Activated naive CD4-positive, alpha-beta T cell treated with anti-CD3 and anti-CD28 coated beads, Interleukin-2, amount 50 U/mL, for 72 hours (primary cell): ENCODE data around the gene COX7A2L. TPM values are rescaled to one million over a fixed set of nuclear protein-coding genes. Genes with fewer than 3 reads are reported as not detected.
"Not testable (repeated sequence)": the region's sequence is repeated elsewhere in the genome, so short reads cannot be mapped to it uniquely, and the experiment has no call there.

ENCODE experiments used
- ATAC-seq, 2 donors: fragments of 150-1000 bp; cut with Tn5 transposase; 2 replicates each; pipeline ENCODE4 v1.10.0; 2021; ENCODE audit warnings: mild to moderate bottlenecking in 2 of 2, moderate library complexity in 2 of 2
- DNase-seq, 2 donors: peaks; one replicate each; pipeline ENCODE4 v3.0.0; 2021 to 2022; ENCODE audit warnings: low spot score in 2 of 2
- H3K27ac Mint-ChIP-seq, 2 donors: one replicate each; pipeline ENCODE4 v1.8.0; 2022; ENCODE audit warnings: mild to moderate bottlenecking in 2 of 2, mixed read lengths in 2 of 2
- H3K36me3 Mint-ChIP-seq, 2 donors: one replicate each; pipeline ENCODE4 v1.8.0; 2022; ENCODE audit warnings: mixed read lengths in 2 of 2
- H3K9me3 Mint-ChIP-seq, 2 donors: one replicate each; pipeline ENCODE4 v1.8.0; 2022; ENCODE audit warnings: mixed read lengths in 2 of 2
- total RNA-seq, 2 donors: library from RNA; stranded (reverse); gene quantifications; one replicate each; pipeline ENCODE4 v1.2.3, GENCODE V29; 2022

Gene COX7A2L, protein sequence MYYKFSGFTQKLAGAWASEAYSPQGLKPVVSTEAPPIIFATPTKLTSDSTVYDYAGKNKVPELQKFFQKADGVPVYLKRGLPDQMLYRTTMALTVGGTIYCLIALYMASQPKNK
- total RNA-seq = 100 to 1,000 TPM in 1 of 2 donors, 10 to 100 TPM in 1; 82.8 to 122 TPM

DNA sequence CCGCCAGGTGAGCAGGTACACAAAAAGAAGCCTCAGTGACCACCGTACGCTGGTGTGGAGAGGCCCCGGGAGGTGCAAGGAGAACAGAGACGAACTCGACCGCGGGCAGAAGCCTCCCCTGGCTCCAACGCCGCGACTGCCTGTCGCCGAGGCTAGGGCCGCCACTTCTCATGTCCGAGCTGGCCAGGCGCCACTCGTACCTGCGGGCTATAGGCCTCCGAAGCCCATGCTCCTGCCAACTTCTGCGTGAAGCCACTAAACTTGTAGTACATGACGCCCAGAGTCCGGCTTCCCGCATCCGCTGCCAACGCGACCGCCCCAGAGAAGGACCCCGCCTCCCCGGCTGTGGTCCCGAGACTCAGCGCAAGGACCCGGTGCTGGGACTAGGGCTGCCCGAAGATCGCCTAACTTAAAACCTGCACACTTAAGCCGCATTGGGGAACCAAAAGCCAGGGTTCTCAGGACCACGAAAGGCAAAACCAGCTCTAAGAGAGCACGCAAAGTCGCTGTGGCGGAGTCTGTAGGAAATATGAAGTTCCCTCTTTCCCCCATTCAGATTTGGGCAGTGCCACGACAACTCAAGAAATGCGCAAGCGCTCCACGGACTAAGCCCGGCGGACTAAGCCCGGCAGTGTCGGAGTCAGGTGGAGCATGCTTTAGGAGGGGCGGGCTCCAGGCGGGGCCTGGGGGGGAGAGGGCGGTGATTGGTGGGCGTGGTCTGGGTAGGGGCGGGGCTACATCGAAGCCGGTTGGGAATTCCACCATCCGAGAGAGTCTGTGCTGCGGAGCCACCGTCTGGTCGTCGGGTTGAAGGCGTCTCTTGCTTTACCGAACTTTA is at the start of gene COX7A2L:
Gene COX7A2L, minus strand, starts transcription at position 328 of the 838 bp plus-strand sequence. Its CDS starts 56 bp downstream, at position 272.
- no peaks in the 10 kb centered on the region for H3K9me3 Mint-ChIP-seq
- H3K27ac Mint-ChIP-seq = peak within 1 kb of the TSS; percentile 95 to 97
- peak; percentile 91 to 95 for ATAC-seq
- peaks cover 13 to 18% of the 10 kb centered on the region in 2 donors for H3K36me3 Mint-ChIP-seq
- peak; percentile 91 to 96 for DNase-seq

DNA sequence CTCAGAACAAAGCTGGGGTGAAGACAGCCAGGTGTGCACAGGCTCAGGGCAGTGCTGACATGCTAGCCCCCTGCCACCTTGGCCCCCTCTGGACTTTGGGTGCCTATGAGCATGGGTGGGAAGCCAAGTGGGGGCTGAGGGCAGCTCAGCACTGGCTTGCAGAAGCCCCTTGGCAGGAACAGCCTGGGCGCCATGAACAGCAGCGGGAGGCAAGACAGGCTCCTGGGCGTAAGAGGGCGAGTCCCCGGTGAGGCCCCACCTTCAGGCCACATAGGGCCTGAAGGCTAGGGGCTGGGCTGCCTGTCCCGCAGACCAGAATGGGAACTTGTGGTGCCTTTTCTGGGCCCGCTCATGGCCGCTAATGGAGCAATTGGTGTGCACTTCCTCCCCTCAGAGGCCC is 47.0 kb upstream of the COX7A2L start:
- no peak overlapping the region for H3K27ac Mint-ChIP-seq
- ATAC-seq = no peak
- DNase-seq = no peak
- no peaks in the 10 kb centered on the region for H3K36me3 Mint-ChIP-seq
- peaks cover 0 to 6% of the 10 kb centered on the region in 2 donors for H3K9me3 Mint-ChIP-seq

DNA sequence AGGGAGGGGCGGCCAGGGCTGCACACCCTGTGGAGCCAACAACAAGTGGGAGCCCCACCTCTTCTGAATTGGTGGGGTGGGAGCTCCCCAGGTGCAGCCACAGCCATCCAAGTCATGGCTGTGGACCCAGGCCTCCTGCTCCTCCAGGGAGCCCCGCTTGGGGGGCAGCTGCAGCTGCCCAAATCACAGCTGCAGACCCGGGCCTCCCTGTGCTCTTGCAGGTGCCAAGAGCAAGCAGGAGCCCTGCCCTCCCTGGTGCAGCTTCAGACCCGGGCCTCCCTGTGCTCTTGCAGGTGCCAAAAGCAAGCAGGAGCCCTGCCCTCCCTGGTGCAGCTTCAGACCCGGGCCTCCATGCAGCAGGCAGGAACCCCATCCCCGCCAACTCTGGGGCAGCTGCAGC is 46.5 kb upstream of the COX7A2L start:
- Mint-ChIP-seq H3K27ac (no peak overlapping the region), H3K36me3 (no peaks in the 10 kb centered on the region), H3K9me3 (peaks cover 0 to 6% of the 10 kb centered on the region in 2 donors)
- DNase-seq (no peak), ATAC-seq (no peak)

DNA sequence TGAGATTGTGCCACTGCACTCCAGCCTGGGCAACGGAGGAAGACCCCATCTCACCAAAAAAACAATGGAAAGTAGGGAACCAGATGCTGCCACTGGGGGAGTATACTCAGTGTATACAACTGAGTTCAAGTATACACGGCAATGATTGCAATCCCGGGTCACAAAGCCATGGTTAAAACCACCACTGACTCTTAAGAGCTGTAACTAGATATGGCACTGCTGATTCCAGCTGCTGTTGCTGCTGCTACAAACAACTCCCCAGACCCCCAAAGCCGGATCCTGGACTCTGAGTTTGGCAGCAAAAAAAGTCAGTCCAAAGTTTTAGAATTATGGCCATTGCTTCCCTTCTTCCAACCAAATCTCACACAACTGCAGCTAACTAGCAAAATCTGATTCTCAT is 43.7 kb upstream of the COX7A2L start:
- Mint-ChIP-seq H3K9me3 (peaks cover 0 to 2% of the 10 kb centered on the region in 2 donors), H3K36me3 (no peaks in the 10 kb centered on the region), H3K27ac (no peak overlapping the region)
- ATAC-seq (no peak), DNase-seq (no peak)

DNA sequence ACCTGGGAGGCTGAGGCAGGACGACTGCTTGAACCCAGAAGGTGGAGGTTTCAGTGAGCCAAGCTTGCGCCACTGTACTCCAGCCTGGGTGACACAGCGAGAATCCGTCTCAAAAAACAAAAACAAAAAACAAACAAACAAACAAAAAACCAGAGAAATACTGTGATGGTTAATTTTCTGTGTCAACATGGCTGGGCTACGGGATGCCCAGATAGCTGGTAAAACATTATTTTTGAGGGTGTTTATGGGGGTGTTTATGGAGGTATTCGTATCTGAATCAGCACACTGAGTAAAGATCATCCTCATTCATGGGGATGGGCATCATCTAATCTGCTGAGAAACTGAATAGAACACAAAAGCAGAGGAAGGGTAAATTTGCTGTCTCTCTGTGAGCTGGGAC is 40.8 kb upstream of the COX7A2L start:
- Mint-ChIP-seq H3K36me3 (no peaks in the 10 kb centered on the region), H3K9me3 (no peaks in the 10 kb centered on the region), H3K27ac (no peak overlapping the region)
- DNase-seq = no peak
- no peak for ATAC-seq

DNA sequence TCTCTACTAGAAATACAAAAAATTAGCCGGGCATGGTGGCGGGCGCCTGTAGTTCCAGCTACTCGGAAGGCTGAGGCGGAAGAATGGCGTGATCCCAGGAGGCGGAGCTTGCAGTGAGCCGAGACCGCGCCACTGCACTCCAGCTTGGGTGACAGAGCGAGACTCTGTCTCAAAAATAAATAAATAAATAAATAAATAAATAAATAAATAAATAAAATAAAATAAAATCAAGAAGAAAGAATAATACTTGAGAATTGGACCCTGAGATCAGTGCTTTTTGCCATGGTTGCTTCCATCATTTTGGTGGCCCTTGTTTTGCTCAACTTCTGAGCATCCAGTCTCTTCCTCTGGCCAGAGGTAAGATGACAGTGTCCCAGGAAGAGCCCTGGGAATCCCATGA is 37.0 kb upstream of the COX7A2L start:
- H3K9me3 Mint-ChIP-seq, DNase-seq, ATAC-seq, H3K27ac Mint-ChIP-seq, H3K36me3 Mint-ChIP-seq: not testable (repeated sequence)

DNA sequence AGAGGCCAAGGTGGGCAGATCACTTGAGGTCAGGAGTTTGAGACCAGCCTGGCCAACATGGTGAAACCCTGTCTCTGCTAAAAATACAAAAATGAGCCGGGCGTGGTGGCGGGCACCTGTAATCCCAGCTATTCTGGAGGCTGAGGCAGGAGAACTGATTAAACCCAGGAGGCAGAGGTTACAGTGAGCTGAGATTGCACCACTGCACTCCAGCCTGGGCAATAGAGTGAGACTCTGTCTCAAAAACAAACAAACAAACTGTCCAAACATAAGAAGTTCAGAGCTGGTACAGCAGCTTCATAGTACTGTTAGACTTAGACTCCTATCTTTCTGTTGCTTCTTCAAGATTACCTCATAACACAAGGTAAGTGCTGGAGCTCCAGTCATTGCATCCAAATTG is 32.3 kb upstream of the COX7A2L start:
- H3K36me3 Mint-ChIP-seq, ATAC-seq, DNase-seq, H3K9me3 Mint-ChIP-seq, H3K27ac Mint-ChIP-seq: not testable (repeated sequence)

DNA sequence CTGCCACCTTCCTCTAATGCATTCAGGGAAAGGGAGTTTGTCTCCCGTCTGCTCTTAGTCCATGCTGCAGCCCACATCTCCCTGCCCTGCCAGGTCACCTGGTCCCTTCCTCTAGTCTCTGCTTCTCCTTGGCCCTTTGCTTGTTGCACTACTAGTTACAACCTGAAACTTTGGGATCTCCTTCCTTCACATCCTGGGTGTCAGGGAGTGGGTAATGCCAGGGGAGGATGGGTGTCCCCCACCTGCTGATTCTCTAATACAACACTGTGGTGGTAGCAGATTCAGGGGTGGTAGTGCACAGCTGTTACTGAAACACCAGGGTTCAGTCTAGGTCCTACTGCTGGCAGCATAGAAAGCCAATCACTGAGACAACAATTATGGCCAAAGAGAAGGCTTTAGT is 31.2 kb upstream of the COX7A2L start:
- DNase-seq = no peak
- Mint-ChIP-seq H3K36me3 (no peaks in the 10 kb centered on the region), H3K27ac (peak overlapping the region in 1 of 2 donors; percentile 56), H3K9me3 (no peaks in the 10 kb centered on the region)
- ATAC-seq = no peak

DNA sequence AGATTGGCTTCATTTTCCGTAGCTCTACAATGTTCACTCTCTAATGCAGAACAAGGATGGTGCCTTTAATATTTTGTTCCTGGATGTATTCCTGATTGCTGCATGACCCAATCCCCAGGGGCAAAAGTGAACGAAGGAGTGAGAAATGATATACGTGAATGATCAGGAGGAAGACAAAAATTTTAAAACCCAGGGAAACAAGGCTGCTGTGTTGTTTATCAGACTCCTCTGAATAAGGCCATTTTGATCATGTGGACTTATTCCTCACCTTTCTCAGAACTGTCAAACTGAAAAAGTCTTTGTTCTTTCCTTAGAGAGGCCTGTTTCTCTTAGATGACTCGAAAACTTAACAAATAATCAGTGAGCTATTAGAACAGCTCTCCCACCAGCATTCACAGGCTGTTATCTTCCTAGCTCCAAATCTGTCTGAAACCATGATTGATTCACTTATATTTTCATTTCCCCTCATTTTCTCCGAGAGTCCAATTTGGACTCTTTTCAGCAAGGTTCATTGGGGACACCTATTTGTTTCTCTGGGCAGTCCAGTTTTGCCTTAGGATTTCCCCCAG is 29.5 kb upstream of the COX7A2L start:
- Mint-ChIP-seq H3K36me3 (no peaks in the 10 kb centered on the region), H3K27ac (no peak overlapping the region), H3K9me3 (no peaks in the 10 kb centered on the region)
- DNase-seq (no peak), ATAC-seq (no peak)

DNA sequence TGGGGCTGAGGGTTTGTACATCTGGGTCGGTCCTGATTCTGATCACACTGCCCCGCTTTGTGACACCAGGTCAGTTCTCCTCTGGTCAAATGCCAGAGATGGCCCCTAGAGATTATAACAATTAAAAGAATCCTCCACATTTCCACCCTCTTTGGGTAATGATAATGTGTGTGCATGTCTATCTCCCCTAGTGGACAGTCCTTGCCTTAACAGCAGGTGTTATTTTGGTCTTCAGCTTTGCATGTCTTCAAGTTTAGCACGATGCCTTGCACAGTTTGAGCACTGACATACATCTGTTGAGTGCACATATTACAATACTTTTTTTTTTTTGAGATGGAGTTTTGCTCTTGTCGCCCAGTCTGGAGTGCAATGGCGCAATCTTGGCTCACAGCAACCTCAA is 25.7 kb upstream of the COX7A2L start:
- ATAC-seq (peak in 1 of 2 donors; percentile 34), DNase-seq (no peak)
- H3K9me3 Mint-ChIP-seq = no peaks in the 10 kb centered on the region
- no peak overlapping the region for H3K27ac Mint-ChIP-seq
- H3K36me3 Mint-ChIP-seq = no peaks in the 10 kb centered on the region

DNA sequence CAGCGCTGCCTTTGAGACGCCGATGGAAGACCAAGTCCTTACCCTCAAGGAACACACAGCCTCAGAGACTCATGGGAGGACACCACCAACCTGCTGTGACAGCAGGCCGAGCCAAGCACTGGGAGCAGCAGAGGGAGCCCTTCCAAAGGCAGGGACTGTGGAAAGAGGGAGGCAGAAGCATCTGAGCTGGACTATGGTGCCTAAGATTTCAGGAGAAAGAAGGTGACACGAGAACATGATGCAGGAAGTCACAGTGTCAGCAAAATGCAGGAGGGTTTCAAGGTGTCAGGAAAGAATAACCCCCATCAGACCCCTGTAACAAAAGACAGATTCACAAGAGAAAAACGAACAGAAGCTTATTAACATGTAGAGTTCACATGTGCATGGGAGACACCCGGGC is 24.2 kb upstream of the COX7A2L start:
- no peak overlapping the region for H3K27ac Mint-ChIP-seq
- H3K36me3 Mint-ChIP-seq = no peaks in the 10 kb centered on the region
- no peak for DNase-seq
- no peak for ATAC-seq
- H3K9me3 Mint-ChIP-seq = no peaks in the 10 kb centered on the region

DNA sequence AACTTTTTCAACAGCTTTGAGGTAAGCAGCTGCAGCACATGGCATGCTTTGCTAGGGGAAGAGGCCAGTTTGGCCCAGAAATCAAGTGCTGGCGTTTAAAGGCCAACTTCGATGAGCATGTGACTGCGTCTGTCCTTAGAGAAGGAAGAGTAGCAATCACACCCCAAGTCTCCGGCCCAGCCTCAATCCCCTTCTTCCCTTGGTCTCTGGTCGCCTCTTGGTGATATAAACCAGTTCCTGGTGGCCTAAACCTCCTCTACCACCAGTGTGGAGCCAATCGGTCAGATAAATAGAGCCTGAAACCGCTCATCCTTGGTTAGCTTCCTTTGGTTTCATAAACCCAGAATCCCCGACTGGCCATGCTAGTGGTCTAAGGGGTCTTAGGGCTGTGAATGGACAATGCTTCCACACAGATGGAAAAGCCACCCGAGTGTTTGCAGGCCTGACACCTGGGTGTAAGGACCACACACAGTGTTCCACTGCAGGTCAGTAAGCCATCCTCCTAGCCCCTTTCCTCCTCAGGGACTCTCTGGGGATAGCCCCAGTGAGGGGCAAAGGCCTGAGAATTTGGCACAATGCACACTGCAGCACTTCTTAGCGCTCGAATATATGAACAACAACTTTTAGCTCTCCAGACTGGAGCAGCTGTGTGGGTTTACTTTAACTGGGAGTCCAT is 23.0 kb upstream of the COX7A2L start:
- no peak for DNase-seq
- Mint-ChIP-seq H3K36me3 (no peaks in the 10 kb centered on the region), H3K9me3 (no peaks in the 10 kb centered on the region), H3K27ac (no peak overlapping the region)
- no peak for ATAC-seq

DNA sequence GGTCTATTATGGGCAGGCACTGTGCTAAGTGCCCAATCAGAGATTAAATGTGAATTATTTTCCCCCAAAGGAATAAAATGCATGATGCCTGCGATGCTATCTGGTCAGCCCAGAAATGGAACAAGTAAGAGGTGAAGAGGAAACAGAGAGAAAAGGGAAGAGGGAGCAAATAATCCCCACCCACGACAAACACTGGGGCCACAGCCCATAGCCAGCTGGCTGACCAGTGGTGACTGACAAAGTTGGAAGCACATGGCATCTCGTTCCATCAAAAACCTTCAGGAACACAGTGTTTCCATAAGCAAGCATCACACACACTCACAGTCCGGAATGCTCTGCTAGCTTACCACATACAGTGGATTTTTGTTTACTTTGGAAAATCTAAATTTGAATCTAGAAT is 21.1 kb upstream of the COX7A2L start:
- ATAC-seq (no peak), DNase-seq (no peak)
- Mint-ChIP-seq H3K36me3 (no peaks in the 10 kb centered on the region), H3K27ac (no peak overlapping the region), H3K9me3 (no peaks in the 10 kb centered on the region)

DNA sequence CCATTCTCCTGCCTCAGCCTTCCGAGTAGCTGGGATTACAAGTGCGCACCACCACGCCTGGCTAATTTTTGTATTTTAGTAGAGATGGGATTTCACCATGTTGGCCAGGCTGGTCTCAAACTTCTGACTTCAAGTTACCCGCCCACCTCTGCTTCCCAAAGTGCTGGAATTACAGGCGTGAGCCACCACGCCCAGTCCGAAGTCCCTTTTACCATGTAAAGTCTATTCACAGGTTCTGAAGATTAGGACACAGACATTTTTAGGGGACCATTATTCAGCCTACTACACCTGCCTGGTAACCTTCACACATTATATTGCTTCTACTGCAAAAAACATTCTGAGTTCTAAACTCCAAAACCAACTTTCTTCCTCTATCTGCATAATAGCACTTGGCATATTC is 19.0 kb upstream of the COX7A2L start:
- not testable (repeated sequence) for DNase-seq, H3K36me3 Mint-ChIP-seq

DNA sequence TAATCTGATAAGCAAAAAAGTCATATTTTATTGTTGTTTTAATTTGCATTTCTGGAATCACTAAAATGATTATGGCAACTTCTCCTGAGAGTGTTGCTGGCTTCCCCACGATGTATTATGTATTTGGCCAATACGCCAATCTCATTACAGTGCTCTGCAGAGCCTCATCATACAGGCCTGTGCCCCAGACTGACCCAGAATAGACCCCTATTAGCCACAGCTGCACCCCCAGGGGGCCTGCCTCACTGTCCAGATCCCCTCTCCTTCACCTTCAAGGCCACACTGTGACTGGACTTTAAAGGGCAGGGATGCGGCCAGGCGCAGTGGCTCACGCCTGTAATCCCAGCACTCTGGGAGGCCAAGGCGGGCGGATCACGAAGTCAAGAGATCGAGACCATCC is 17.4 kb upstream of the COX7A2L start:
- Mint-ChIP-seq H3K9me3 (no peaks in the 10 kb centered on the region), H3K27ac (no peak overlapping the region), H3K36me3 (no peaks in the 10 kb centered on the region)
- ATAC-seq = no peak
- DNase-seq = no peak

More for the DNA sequence above, 19.0 kb upstream of the COX7A2L start:
- not testable (repeated sequence) for H3K9me3 Mint-ChIP-seq, ATAC-seq, H3K27ac Mint-ChIP-seq

DNA sequence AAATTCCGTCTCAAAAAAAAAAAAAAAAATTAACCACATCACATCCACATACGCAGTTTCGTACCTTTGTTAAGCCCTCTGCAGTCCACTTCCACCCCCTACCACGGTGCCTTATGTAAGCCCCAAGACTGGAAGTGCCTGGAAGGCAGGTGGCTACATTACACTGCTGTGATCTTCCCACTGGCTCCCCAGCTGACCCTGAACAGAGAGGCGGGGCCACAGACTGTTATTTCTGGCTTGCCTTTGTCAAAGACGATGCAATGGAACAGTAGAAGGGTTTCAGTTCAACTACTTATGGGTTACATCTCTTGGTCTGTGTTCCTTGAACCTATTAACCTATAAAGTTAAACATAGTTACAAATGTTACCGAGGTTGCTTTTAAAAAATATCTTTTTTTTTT is 15.7 kb upstream of the COX7A2L start:
- no peak for ATAC-seq
- Mint-ChIP-seq H3K36me3 (no peaks in the 10 kb centered on the region), H3K27ac (no peak overlapping the region), H3K9me3 (no peaks in the 10 kb centered on the region)
- no peak for DNase-seq

DNA sequence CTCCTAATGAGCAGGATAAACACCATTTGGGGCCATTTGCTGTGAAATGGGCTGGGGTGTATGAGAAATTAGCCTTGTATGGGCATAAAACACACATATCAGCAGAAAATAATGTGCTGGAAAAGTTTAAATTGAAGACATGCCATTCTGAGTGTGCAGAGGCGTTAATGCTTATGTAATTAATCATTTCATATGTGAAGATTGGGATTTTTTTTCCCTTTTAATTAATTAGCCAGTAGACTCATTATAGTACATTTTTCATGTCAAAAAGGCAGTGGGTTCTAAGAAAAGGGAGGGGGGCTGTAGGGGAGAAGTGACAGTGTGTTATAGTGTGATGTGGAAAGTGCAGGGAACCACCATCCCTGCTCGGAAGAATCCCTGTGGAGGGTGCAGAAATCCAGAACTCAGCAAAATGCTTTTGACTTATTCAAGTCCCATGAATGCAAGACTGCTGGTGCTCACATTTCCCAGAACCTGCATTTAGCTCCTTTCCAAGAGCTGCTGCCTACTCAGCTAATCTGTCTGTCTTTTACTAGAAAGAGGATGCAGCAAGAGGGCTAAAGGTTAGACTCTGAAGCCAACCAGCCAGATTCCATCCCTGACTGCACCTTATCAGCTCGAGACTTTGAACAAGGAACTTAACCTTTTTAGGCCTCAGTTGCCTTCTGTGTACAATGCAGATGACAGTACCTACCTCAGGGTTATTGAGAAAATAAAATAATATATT is 11.6 kb upstream of the COX7A2L start:
- Mint-ChIP-seq H3K36me3 (no peaks in the 10 kb centered on the region), H3K9me3 (no peaks in the 10 kb centered on the region), H3K27ac (no peak overlapping the region)
- ATAC-seq (no peak), DNase-seq (no peak)
